Erythroblast (primary cell): Measurements from ENCODE around the gene ROBO2.

ENCODE experiments used
- GATA1 ChIP-seq: IDR thresholded peaks from 2 replicates; pipeline ENCODE4 v1.6.1; 2011; ENCODE audit warnings: low read depth, mild to moderate bottlenecking, control low read depth, low read length, moderate library complexity
- POLR2A ChIP-seq: IDR thresholded peaks from 2 replicates; pipeline ENCODE4 v1.6.1; 2011; ENCODE audit warnings: mild to moderate bottlenecking, low read length

DNA sequence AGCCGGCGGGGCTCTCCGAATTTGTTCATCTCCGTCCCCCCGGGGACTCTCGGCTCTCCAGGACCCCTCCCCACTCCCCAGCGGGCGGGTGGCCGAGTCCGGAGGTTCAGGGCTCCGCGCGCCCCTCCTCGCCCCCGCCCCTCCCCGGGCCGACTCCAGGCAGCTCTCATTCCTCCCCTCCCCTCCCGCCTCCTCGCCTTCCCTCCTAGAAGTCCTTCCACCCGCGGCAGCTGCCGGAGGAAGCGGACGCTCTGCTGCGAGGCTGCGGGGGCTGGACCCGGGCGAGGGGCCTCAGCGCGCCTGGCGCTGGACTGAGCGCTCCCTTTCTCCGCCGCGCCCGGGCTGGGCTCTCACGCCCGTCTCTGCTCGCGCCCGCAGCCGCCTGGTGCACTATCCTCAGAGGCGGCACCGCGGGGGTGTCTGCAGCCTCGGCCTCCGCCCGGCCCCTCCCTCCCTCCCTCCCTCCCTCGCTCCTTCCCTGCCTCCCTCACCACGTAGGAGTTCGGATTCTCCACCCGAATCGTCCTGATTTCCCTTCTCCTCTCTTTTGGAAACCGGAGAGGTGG lies at the start of gene ROBO2:
- TF ChIP-seq POLR2A (no peak), GATA1 (no peak)
